GM12873 (cell line): ENCODE data around the gene SLC13A5.

Experiments
- CTCF ChIP-seq: IDR thresholded peaks from 2 replicates; pipeline ENCODE4 v1.5.1; 2012; ENCODE audit warnings: low read depth, mild to moderate bottlenecking, moderate library complexity, low read length, control low read depth; ENCODE audit not compliant: insufficient read depth; ENCODE audit errors: missing control alignments

SLC13A5 gene

GRCh38 chr17:6716736-6717135 lies 3.6 kb upstream of the SLC13A5 start:
- no peak for TF ChIP-seq CTCF

GRCh38 chr17:6714315-6714874 lies 1.2 kb upstream of the SLC13A5 start:
- no peak for TF ChIP-seq CTCF

- TF ChIP-seq CTCF: no peak
These were observed 726 bp upstream of the SLC13A5 start for GRCh38 chr17:6713918-6714271.

GRCh38 chr17:6712854-6713129 lies 377 bp downstream of the SLC13A5 start:
- TF ChIP-seq CTCF: no peak

- no peak for TF ChIP-seq CTCF
These were observed 913 bp downstream of the SLC13A5 start for GRCh38 chr17:6712058-6712853.

GRCh38 chr17:6711681-6712057 lies 1.5 kb downstream of the SLC13A5 start:
- no peak for TF ChIP-seq CTCF

- TF ChIP-seq CTCF: no peak
These were observed 2.0 kb downstream of the SLC13A5 start for GRCh38 chr17:6711081-6711674.
